Neural progenitor cell (in vitro differentiated cells): Measurements from ENCODE around the gene TMEM143. TPM values are rescaled to one million over a fixed set of nuclear protein-coding genes. Genes with fewer than 3 reads are reported as not detected.

ENCODE experiments used
- DNase-seq: peaks from one replicate; pipeline ENCODE4 v3.0.0-alpha.2; 2016; ENCODE audit warnings: low spot score
- H2AFZ ChIP-seq: fragments of 200-600 bp; sonication (generic); replicated peaks from 2 replicates; pipeline ENCODE4 v1.6.1; 2016; ENCODE audit warnings: antibody characterized with exemption
- H3F3A ChIP-seq: fragments of 200-600 bp; sonication (generic); 2 replicates; pipeline ENCODE4 v1.6.1; 2016; ENCODE audit warnings: antibody characterized with exemption, low read depth
- H3K27ac ChIP-seq: fragments of 200-600 bp; sonication (generic); 2 replicates; pipeline ENCODE4 v1.5.1; 2016; ENCODE audit warnings: mild to moderate bottlenecking
- H3K27me3 ChIP-seq: fragments of 200-600 bp; sonication (generic); 2 replicates; pipeline ENCODE4 v1.6.1; 2016; ENCODE audit warnings: mild to moderate bottlenecking, moderate library complexity
- H3K36me3 ChIP-seq: fragments of 200-600 bp; sonication (generic); 2 replicates; pipeline ENCODE4 v1.5.1; 2016
- H3K4me1 ChIP-seq: fragments of 200-600 bp; sonication (generic); 2 replicates; pipeline ENCODE4 v1.6.1; 2016; ENCODE audit warnings: mixed run types
- H3K4me2 ChIP-seq: fragments of 200-600 bp; sonication (generic); 2 replicates; pipeline ENCODE4 v1.6.1; 2016
- H3K4me3 ChIP-seq: fragments of 200-600 bp; sonication (generic); 2 replicates; pipeline ENCODE4 v1.5.1; 2016
- H3K79me2 ChIP-seq: fragments of 200-600 bp; sonication (generic); 2 replicates; pipeline ENCODE4 v1.6.1; 2016; ENCODE audit warnings: low read depth
- H3K9ac ChIP-seq: fragments of 200-600 bp; sonication (generic); 2 replicates; pipeline ENCODE4 v1.6.1; 2016
- H3K9me3 ChIP-seq: fragments of 200-600 bp; sonication (generic); 2 replicates; pipeline ENCODE4 v1.5.1; 2016; ENCODE audit warnings: low read depth
- H4K20me1 ChIP-seq: fragments of 200-600 bp; sonication (generic); 2 replicates; pipeline ENCODE4 v1.6.1; 2016; ENCODE audit warnings: low read depth
- H3K27ac Mint-ChIP-seq: 3 replicates; pipeline ENCODE4 v1.8.0; 2021; ENCODE audit warnings: mixed read lengths
- H3K27me3 Mint-ChIP-seq: 2 replicates; pipeline ENCODE4 v1.8.0; 2022; ENCODE audit warnings: low read depth, mild to moderate bottlenecking, inconsistent platforms, moderate library complexity, mixed read lengths; ENCODE audit not compliant: insufficient read depth
- H3K36me3 Mint-ChIP-seq: 3 replicates; pipeline ENCODE4 v1.8.0; 2021; ENCODE audit warnings: mixed read lengths
- H3K4me1 Mint-ChIP-seq: 3 replicates; pipeline ENCODE4 v1.8.0; 2021; ENCODE audit warnings: mixed read lengths
- H3K4me3 Mint-ChIP-seq: 3 replicates; pipeline ENCODE4 v1.8.0; 2021; ENCODE audit warnings: mild to moderate bottlenecking, moderate library complexity, mixed read lengths
- H3K9me3 Mint-ChIP-seq: 3 replicates; pipeline ENCODE4 v1.8.0; 2020; ENCODE audit warnings: mixed read lengths
- EZH2 ChIP-seq: fragments of 200-600 bp; sonication (generic); IDR thresholded peaks from 2 replicates; pipeline ENCODE4 v1.6.1; 2017; ENCODE audit warnings: antibody characterized with exemption, mild to moderate bottlenecking, moderate library complexity
- EZH2phosphoT487 ChIP-seq: fragments of 200-600 bp; sonication (generic); IDR thresholded peaks from 2 replicates; pipeline ENCODE4 v1.6.1; 2017; ENCODE audit warnings: antibody characterized with exemption
- total RNA-seq: library from RNA; depleted of rRNA; stranded (reverse); fragments of >200 nt; gene quantifications from 2 replicates; pipeline ENCODE4 v1.2.3, GENCODE V29; 2015; ENCODE audit warnings: low replicate concordance
- TF ChIP-seq, protein P1 (sequence below): fragments of 200-600 bp; sonication (generic); IDR thresholded peaks from 2 replicates; pipeline ENCODE4 v1.5.1; 2017; ENCODE audit warnings: antibody characterized with exemption, mild to moderate bottlenecking

TMEM143 gene
- total RNA-seq, 1 donor from 2014 or later, result 3.1 TPM

DNA sequence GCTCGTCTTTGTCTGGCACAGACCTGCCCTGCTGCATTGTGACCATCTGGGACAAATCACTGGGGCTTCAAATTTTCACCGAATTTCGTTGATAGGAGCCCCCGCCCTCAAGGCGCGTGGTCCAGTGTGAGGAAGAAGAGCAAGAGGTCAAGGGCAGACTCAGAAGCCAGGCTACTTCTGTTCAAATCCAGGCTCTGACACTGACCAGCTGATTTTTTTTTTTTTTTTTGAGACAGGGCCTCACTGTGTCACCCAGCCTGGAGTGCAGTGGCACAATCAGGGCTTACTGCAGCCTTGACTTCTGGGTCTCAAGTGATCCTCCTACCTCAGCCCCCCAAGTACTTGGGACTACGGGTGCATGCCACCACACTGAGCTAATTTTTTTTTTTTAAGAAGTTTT lies 7.6 kb upstream of the TMEM143 start:
- no peaks in the 10 kb centered on the region for H3K79me2 ChIP-seq
- H3K27me3 ChIP-seq, result no peaks in the 10 kb centered on the region
- no peaks in the 10 kb centered on the region for H3K9me3 ChIP-seq
- H3K36me3 Mint-ChIP-seq, result no peaks in the 10 kb centered on the region
- H3K27me3 Mint-ChIP-seq, result peaks cover 9% of the 10 kb centered on the region
- no peaks in the 10 kb centered on the region for H3K4me1 ChIP-seq
- no peaks in the 10 kb centered on the region for H3K36me3 ChIP-seq
- no peak overlapping the region for H3K4me2 ChIP-seq
- H3K4me1 Mint-ChIP-seq, result peaks cover 31% of the 10 kb centered on the region
- H3K4me3 ChIP-seq, result no peak overlapping the region
- peak overlapping the region; percentile 74 for H3K27ac Mint-ChIP-seq
- no peaks in the 10 kb centered on the region for H3F3A ChIP-seq
- H2AFZ ChIP-seq, result no peak overlapping the region
- H3K4me3 Mint-ChIP-seq, result no peak overlapping the region
- no peaks in the 10 kb centered on the region for H3K9me3 Mint-ChIP-seq
- no peaks in the 10 kb centered on the region for H4K20me1 ChIP-seq
- TF ChIP-seq EZH2 (no peak), EZH2phosphoT487 (no peak)
- TF ChIP-seq, protein P1, sequence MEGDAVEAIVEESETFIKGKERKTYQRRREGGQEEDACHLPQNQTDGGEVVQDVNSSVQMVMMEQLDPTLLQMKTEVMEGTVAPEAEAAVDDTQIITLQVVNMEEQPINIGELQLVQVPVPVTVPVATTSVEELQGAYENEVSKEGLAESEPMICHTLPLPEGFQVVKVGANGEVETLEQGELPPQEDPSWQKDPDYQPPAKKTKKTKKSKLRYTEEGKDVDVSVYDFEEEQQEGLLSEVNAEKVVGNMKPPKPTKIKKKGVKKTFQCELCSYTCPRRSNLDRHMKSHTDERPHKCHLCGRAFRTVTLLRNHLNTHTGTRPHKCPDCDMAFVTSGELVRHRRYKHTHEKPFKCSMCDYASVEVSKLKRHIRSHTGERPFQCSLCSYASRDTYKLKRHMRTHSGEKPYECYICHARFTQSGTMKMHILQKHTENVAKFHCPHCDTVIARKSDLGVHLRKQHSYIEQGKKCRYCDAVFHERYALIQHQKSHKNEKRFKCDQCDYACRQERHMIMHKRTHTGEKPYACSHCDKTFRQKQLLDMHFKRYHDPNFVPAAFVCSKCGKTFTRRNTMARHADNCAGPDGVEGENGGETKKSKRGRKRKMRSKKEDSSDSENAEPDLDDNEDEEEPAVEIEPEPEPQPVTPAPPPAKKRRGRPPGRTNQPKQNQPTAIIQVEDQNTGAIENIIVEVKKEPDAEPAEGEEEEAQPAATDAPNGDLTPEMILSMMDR, result no peak
- DNase-seq, result no peak
- no peak overlapping the region for H3K9ac ChIP-seq
- no peak overlapping the region for H3K27ac ChIP-seq

DNA sequence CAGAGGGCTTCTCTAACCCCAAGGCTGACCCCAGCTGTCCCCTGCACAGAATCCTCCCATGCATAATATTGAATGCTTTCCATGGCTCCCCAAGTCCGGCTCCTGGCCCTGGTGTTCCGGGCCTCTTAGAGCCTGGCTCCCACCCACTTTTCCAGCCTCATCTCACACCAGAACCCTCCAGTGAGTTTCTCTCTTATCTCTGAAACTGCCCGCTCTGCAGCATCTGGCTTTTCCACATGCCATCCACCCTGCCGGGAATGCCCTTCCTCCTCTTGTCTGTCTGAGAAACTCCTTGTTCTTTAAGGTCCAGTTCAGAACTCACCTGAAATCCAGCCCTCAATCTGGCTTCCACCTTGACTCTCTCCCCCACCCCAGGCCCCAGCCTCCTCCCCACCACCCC lies 7.2 kb upstream of the TMEM143 start:
- H3K4me1 ChIP-seq, result no peaks in the 10 kb centered on the region
- no peak overlapping the region for H3K4me3 ChIP-seq
- no peaks in the 10 kb centered on the region for H3K36me3 ChIP-seq
- no peak overlapping the region for H3K4me2 ChIP-seq
- DNase-seq, result no peak
- TF ChIP-seq EZH2phosphoT487 (no peak), EZH2 (no peak)
- TF ChIP-seq, protein P1, result no peak
- Mint-ChIP-seq H3K27ac (peak overlapping the region; percentile 74), H3K4me3 (no peak overlapping the region), H3K36me3 (no peaks in the 10 kb centered on the region), H3K4me1 (peaks cover 31% of the 10 kb centered on the region), H3K27me3 (peaks cover 10% of the 10 kb centered on the region), H3K9me3 (no peaks in the 10 kb centered on the region)
- no peak overlapping the region for H3K9ac ChIP-seq
- H3K79me2 ChIP-seq, result no peaks in the 10 kb centered on the region
- H3F3A ChIP-seq, result peaks cover 1% of the 10 kb centered on the region
- H3K27me3 ChIP-seq, result no peaks in the 10 kb centered on the region
- no peak overlapping the region for H3K27ac ChIP-seq
- H2AFZ ChIP-seq, result no peak overlapping the region
- no peaks in the 10 kb centered on the region for H3K9me3 ChIP-seq
- no peaks in the 10 kb centered on the region for H4K20me1 ChIP-seq

DNA sequence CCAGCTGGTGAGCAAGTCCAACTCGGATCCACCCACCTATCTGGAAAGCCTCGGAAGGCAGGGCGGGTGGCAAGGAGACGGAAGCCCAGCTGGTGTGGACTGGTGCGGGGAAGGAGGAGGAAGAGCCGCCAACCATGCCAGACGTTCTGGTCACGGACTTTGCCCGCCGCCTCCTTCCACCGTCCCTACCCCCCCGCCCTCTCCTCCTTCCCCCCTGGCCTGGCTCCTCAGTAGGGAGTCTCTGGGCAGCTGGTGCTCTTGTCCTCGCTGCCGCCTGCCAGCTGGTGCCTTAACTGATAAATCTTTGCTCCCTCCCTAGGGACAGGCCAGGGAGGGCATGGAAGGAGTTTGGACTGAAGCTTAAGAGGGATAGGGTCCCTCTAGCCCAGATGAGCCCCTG lies 5.2 kb upstream of the TMEM143 start:
- Histone ChIP-seq H3K27ac (no peak overlapping the region), H3F3A (peaks cover 7% of the 10 kb centered on the region), H3K4me2 (no peak overlapping the region), H2AFZ (no peak overlapping the region), H4K20me1 (no peaks in the 10 kb centered on the region), H3K79me2 (no peaks in the 10 kb centered on the region), H3K27me3 (no peaks in the 10 kb centered on the region), H3K36me3 (no peaks in the 10 kb centered on the region), H3K9me3 (no peaks in the 10 kb centered on the region), H3K4me3 (no peak overlapping the region), H3K4me1 (no peaks in the 10 kb centered on the region), H3K9ac (no peak overlapping the region)
- no peaks in the 10 kb centered on the region for H3K9me3 Mint-ChIP-seq
- H3K27me3 Mint-ChIP-seq, result peaks cover 13% of the 10 kb centered on the region
- H3K27ac Mint-ChIP-seq, result peak overlapping the region; percentile 35
- H3K4me3 Mint-ChIP-seq, result no peak overlapping the region
- peaks cover 26% of the 10 kb centered on the region for H3K4me1 Mint-ChIP-seq
- no peaks in the 10 kb centered on the region for H3K36me3 Mint-ChIP-seq
- DNase-seq, result no peak
- TF ChIP-seq, protein P1, result no peak
- TF ChIP-seq EZH2phosphoT487 (no peak), EZH2 (no peak)
